KBM-7 (cell line): ENCODE results near the gene CDHR2.
A peak's percentile ranks its signal among the peaks of the same experiment; 100 is the strongest.

ENCODE experiments used
- DNase-seq: peaks from one replicate; pipeline ENCODE4 v3.0.0-alpha.2; 2015
- in situ Hi-C: fragments of 300-500 bp; cut with MboI; formaldehyde crosslinking; loops from 2 replicates; pipeline ENCODE4 v1.14.3; 2020; ENCODE audit warnings: low sequenced_read_pairs, low pct_unique_long_range_greater_than_20kb, mixed read lengths

Gene CDHR2

GRCh38 chr5:176628406-176629228, 79.5 kb downstream of the CDHR2 start:
- in situ Hi-C loops = no loop called here

DNA sequence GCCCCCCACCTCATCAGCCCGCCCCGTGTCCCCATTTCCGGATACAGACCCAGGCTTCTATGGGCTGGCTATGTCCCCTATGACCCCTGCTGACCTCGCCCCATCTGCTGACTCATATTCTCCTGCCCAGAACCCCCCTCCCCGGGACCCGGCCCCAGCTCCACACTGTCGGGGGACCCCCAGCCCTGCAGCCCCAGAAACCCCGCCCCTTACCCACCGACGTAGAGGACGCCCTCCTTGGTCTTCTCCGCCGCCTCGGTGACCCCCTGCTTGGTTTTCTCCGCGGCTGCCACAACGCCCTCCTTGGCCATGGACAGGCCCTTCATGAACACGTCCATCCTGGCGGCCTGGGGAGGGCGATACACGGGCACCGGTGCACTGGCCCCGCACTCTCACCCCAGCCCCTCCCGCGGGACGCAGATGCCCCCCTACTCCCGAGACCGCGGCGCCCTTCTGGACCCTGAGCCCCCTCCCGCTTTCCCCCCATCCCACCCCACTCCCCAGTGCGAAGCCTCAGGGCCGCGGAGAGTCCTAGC, 80.2 kb downstream of the CDHR2 start:
- no peak for DNase-seq
- in situ Hi-C loops = no loop called here

More at GRCh38 chr5:176628406-176629228, 79.5 kb downstream of the CDHR2 start:
- DNase-seq = no peak

DNA sequence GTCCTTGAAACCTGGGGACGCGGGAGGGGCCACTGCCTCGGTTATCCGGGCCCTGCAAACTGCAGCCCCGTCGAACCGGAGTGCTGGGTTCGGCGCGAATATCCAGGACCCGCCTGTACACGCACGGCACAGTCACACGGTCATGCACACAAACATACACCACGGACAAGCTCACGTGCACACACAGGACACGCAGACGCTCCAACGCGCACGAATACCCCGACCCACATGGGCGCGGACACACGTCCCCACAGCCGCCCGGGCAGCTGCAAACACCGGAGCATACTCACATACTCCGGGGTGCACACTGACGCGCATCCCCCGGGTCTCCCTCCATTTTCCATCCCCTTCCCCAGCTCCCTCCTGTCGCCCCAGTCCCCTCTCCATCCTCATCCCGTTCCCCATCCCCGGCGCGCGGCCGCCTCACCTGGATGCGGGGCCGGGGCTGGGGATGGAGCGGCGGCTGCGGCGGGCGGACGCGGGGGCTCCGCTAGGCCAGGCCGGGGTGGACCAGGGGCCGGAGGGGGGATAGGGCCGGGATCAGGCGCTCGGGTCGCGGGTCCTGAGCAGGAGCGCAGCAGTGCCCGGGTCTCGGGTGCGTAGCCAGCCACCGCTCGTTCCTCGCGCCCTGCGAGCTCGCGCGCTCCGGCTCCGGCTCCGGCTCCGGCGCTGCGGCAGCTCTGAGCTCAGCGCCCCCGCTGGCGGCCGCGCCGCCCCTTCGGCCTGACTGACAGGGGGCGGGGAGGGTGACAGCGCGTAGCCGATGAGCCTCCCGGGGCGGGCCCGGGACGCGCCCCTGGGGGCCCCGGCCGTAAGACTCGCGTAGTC, 80.9 kb downstream of the CDHR2 start, which contains the start of the genes EIF4E1B and SNCB:
TSS of gene EIF4E1B (plus strand) at position 823 of the 828 bp plus-strand sequence. CDS start 12,113 bp downstream, outside the sequence.
TSS of gene SNCB (minus strand) at position 682 of the 828 bp plus-strand sequence. CDS start 880 bp downstream, outside the sequence.
- in situ Hi-C loops = no loop called here
- DNase-seq = no peak

DNA sequence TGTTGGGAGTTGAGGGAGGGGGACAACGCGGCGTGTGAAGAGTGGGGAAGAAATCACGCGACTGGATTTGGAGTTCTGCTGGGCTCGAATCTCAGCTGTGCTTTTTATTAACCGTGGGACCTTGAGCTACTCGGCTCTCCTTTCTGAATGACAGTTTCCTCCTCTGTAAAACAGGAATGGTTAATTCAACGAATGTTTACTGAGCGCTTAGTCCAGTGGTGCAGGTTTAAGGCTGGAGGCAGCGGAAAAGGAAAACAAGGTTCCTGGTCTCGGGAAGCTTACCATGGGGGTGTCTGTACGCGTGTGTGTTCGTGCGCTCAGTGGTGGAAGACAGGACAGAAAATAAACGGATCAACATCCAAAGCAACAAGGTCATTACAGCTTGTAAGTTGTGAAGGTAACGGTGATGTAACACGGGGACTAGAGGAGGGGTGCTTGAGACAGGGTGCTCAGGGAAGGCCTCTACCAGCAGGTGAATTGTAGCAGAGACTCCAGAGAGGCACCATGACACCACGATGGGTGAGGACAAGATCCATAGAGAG, 81.6 kb downstream of the CDHR2 start:
- DNase-seq = no peak
- in situ Hi-C loops = no loop called here

GRCh38 chr5:176631383-176632200, 82.5 kb downstream of the CDHR2 start:
- in situ Hi-C loops = no loop called here
- DNase-seq = no peak

DNA sequence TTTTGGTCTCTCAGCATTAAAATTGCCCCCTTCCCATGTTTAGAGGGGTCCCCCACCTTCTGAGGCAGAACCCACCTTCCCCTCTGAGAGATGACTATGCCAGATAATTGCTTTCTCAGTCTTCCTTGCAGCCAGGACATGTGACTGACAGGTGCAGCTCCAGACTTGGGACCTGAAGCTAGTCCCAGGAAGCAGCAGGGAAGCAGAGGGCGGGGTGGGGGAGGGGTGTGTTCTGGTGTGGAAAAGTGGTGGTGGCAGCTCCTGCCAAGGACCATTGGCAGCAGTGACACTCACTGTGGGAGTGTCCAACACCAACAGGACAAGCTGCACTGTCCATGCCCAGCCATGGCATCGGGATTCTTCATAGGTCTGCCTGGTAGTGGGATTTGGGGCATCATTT, 83.6 kb downstream of the CDHR2 start:
- in situ Hi-C loops = no loop called here
- DNase-seq = no peak

- in situ Hi-C loops = no loop called here
Measured at GRCh38 chr5:176633598-176633997, 84.5 kb downstream of the CDHR2 start.

DNA sequence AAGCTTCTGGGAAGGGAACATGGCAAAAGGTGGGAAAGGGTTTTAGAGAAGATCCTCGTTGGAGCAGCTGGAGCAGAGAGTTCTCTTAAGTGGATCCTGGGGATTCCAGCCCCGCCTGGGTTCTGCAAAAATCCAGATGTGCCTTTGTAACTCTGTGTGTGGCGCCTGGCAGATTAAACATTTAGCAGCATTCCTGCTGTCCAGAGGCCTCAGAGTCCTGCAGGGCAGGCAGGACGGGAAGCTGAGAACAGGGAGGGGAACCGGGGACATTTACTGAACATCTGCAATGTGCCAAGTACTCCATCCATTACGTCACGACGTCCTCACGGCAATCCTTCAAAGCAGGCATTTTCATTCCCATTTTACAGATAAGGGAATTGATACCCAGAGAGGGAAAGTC, 87.3 kb downstream of the CDHR2 start:
- in situ Hi-C loops = no loop called here
- no peak for DNase-seq

More at GRCh38 chr5:176633598-176633997, 84.5 kb downstream of the CDHR2 start:
- DNase-seq = peak; percentile 57

- in situ Hi-C loops = no loop called here
- no peak for DNase-seq
Measured at GRCh38 chr5:176637556-176637955, 88.4 kb downstream of the CDHR2 start.

GRCh38 chr5:176638437-176638836, 89.3 kb downstream of the CDHR2 start:
- DNase-seq = no peak
- in situ Hi-C loops = no loop called here

DNA sequence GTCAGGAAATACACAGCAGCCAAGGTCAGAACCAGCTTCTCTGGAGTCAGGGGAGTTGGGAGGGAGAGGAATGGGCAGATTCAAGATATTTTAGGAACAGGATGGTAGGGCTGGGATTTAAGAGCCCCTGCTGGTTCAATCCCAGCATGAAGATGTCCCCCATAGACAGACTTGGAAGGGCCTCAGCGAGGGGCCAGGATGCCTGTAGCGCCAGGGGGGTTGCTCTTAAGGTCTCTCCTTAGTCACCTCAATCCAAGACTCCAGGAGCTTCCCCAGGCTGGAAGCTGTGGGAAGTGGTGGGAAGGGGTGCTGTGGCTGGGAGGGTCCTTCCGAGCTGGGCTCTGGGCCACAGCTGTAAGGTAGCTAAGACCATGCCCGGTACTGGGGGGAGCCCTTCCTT, 90.1 kb downstream of the CDHR2 start:
- in situ Hi-C loops = no loop called here

GRCh38 chr5:176639981-176640380, 90.8 kb downstream of the CDHR2 start:
- DNase-seq = no peak
- in situ Hi-C loops = no loop called here

More for the DNA sequence above, 90.1 kb downstream of the CDHR2 start:
- DNase-seq = no peak

DNA sequence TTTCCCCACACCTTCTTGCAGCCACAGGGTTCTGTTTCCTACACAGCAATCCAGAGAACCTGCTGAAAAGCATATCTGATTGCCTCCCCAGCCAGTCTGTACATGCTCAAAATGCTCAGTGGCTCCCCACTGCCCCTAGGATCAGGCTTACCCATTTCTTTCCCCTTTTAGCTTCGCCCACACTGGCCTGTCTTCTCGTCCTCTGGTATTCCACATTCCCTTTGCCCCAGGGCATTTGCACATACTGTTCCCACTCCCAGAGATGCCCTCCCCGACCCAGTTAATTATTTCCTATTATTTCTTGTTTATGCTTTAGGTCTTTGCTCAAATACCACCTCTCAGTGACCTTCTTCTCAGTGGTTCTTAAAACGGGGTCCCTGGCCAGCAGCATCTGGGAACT, 91.5 kb downstream of the CDHR2 start:
- in situ Hi-C loops = no loop called here
- no peak for DNase-seq

DNA sequence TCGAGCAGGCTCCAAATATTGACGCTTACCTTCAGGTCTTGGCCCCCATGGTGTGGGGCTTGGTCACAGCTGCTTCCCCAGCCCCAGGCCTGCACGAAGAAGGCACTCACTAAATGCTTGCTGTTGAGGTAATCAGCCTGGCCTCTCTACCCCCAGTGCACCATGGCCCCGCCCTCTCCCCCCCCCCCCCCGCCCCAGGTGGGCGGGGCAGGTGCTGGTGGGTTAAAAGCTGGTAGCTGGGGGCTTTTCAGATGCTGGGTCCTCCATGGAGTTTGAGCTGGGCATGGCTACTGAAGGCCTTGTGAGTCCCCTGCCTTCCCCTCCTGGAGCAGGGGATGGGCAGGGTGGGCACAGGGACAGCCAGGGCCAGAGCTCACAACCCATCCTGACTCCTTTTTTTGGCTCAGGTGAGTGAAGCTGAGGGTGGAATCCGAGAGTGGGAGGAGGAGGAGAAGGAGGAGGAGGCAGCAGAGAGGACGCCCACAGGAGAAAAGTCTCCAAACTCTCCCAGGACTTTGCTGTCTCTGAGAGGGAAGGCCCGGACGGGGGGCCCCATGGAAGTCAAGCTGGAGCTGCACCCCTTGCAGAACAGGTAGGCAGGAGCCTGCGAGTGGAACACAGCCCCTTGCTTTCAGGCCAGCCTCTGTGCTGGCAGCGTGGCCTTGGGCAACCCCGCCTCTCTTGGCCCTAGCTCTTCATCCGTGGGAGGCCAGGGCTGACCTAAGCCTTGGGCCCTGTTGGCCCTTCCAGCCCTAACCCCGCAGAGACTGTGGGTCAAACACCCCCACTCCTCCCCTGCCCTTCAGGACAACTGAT, 93.7 kb downstream of the CDHR2 start:
- in situ Hi-C loops = no loop called here

DNA sequence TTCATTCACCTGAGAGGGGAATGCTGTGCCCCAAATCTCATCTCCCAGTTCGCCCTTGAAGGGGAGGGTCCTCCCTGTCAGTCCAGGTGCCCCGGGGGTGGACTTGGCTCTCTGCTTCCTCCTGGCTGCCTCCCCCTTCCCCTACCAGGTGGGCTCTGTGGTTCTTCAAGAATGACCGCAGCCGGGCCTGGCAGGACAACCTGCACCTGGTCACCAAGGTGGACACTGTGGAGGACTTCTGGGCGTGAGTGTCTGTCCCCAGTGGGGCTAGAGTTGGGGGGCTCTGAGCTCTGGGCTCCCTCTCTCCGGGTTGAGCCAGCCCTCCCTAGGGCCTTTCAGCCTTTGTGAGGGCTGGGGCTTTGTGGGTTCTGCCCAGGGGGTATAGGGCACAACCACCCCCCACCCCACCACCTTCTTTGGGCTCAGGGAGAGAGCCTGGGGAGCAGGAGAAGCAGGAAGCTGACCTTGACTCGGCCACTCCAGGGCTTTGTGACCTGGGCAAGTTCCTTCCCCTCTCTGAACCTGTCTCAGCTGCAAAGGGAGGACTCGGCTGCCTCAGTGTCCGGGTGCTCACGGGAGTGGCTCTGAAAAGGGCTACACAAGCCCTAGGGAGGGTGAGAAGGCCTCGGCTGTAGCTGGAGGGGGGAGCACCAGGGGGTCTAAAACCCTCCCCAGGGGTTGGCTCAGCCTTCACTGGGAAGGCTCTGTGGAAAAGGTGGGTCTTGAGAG, 94.5 kb downstream of the CDHR2 start:
- DNase-seq = no peak
- in situ Hi-C loops = no loop called here

More for the DNA sequence above, 93.7 kb downstream of the CDHR2 start:
- no peak for DNase-seq

GRCh38 chr5:176644294-176644693, 95.2 kb downstream of the CDHR2 start:
- in situ Hi-C loops = no loop called here
- DNase-seq = no peak
